IMR-90 (cell line): ENCODE measurements around the gene MYO9B. TPM values are rescaled to one million over a fixed set of nuclear protein-coding genes. Genes with fewer than 3 reads are reported as not detected.
"Not testable (repeated sequence)": the region's sequence is repeated elsewhere in the genome, so short reads cannot be mapped to it uniquely, and the experiment has no call there.

Experiments
- ATAC-seq: fragments of 200-7000 bp; cut with Tn5 transposase; 2 replicates; pipeline ENCODE4 v1.9.1; 2020; ENCODE audit warnings: low read depth, mild to moderate bottlenecking, moderate library complexity
- BruUV-seq: library from RNA; stranded (reverse); fragments of 400-500 nt; replicated peaks from 2 replicates; lab custom pipeline; 2021; lab: Mats Ljungman, UMichigan
- CTCF ChIA-PET: fragments of 300-600 bp; formaldehyde crosslinking; extraction: SDS; loops from one replicate; lab custom pipeline; 2021; ENCODE audit warnings: antibody characterized with exemption; lab: Yijun Ruan, JAX
- POLR2A ChIA-PET: fragments of 300-600 bp; sonication (Branson Sonifier 250); formaldehyde crosslinking; loops from one replicate; lab custom pipeline; 2022; ENCODE audit warnings: antibody characterized with exemption; ENCODE audit not compliant: unreplicated experiment; lab: Charles Lee
- DNase-seq: peaks from one replicate; pipeline ENCODE4 v3.0.0; 2013
- H2AFZ ChIP-seq: replicated peaks from 2 replicates; pipeline ENCODE3; 2013; ENCODE audit warnings: low read length, mild to moderate bottlenecking; ENCODE audit not compliant: poor library complexity
- H2AK5ac ChIP-seq: 2 replicates; pipeline ENCODE4 v1.6.1; 2013; ENCODE audit warnings: low read depth, low read length, inconsistent platforms
- H2AK9ac ChIP-seq: replicated peaks from 2 replicates; pipeline ENCODE3; 2013; ENCODE audit warnings: mild to moderate bottlenecking, low read depth, low read length, moderate library complexity; ENCODE audit not compliant: poor library complexity
- H2BK120ac ChIP-seq: 2 replicates; pipeline ENCODE4 v1.6.1; 2013; ENCODE audit warnings: low read depth, low read length, inconsistent platforms
- H2BK15ac ChIP-seq: 3 replicates; pipeline ENCODE4 v1.6.1; 2013; ENCODE audit warnings: low read depth, low read length, inconsistent platforms
- H2BK20ac ChIP-seq: 2 replicates; pipeline ENCODE4 v1.6.1; 2013; ENCODE audit warnings: low read depth, mild to moderate bottlenecking, inconsistent platforms, low read length, moderate library complexity
- H2BK5ac ChIP-seq: 2 replicates; pipeline ENCODE4 v1.6.1; 2013; ENCODE audit warnings: mild to moderate bottlenecking, low read depth, low read length, inconsistent platforms; ENCODE audit not compliant: poor library complexity, severe bottlenecking
- H3K14ac ChIP-seq: replicated peaks from 2 replicates; pipeline ENCODE4 v1.6.1; 2013; ENCODE audit warnings: low read depth, low read length, inconsistent platforms
- H3K18ac ChIP-seq: 2 replicates; pipeline ENCODE4 v1.6.1; 2013; ENCODE audit warnings: low read depth, low read length, control low read depth
- H3K23ac ChIP-seq: 2 replicates; pipeline ENCODE4 v1.6.1; 2013; ENCODE audit warnings: low read depth, low read length, inconsistent platforms
- H3K27ac ChIP-seq: 2 replicates; pipeline ENCODE4 v1.5.1; 2013; ENCODE audit warnings: mild to moderate bottlenecking, control low read depth, low read length; ENCODE audit not compliant: insufficient read depth
- H3K27me3 ChIP-seq: 2 replicates; pipeline ENCODE4 v1.6.1; 2013; ENCODE audit warnings: low read length; ENCODE audit not compliant: control insufficient read depth, insufficient read depth
- H3K36me3 ChIP-seq: 2 replicates; pipeline ENCODE4 v1.6.1; 2013; ENCODE audit warnings: low read length, mixed read lengths; ENCODE audit not compliant: control insufficient read depth, insufficient read depth
- H3K4ac ChIP-seq: 2 replicates; pipeline ENCODE4 v1.6.1; 2013; ENCODE audit warnings: low read depth, low read length, inconsistent platforms
- H3K4me1 ChIP-seq: 2 replicates; pipeline ENCODE4 v1.6.1; 2013; ENCODE audit warnings: low read length, mixed read lengths; ENCODE audit not compliant: control insufficient read depth, insufficient read depth
- H3K4me2 ChIP-seq: 2 replicates; pipeline ENCODE4 v1.6.1; 2013; ENCODE audit warnings: low read depth, mild to moderate bottlenecking, control low read depth, low read length, moderate library complexity
- H3K4me3 ChIP-seq: 2 replicates; pipeline ENCODE4 v1.5.1; 2013; ENCODE audit warnings: low read depth, mild to moderate bottlenecking, control low read depth, low read length, moderate library complexity; ENCODE audit not compliant: insufficient read depth
- H3K56ac ChIP-seq: 2 replicates; pipeline ENCODE4 v1.6.1; 2013; ENCODE audit warnings: low read length, inconsistent platforms; ENCODE audit not compliant: insufficient read depth; ENCODE audit errors: extremely low read depth
- H3K79me1 ChIP-seq, 2 experiments: 2 replicates each; pipeline ENCODE4 v1.6.1; 2013; ENCODE audit warnings: low read length in 2 of 2, inconsistent platforms in 1 of 2, low read depth in 1 of 2
- H3K9ac ChIP-seq: 2 replicates; pipeline ENCODE4 v1.6.1; 2013; ENCODE audit warnings: low read depth, low read length, control low read depth
- H3K9me1 ChIP-seq: 2 replicates; pipeline ENCODE4 v1.6.1; 2013; ENCODE audit warnings: low read length, inconsistent platforms; ENCODE audit not compliant: insufficient read depth
- H3K9me3 ChIP-seq: 2 replicates; pipeline ENCODE4 v1.6.1; 2013; ENCODE audit warnings: low read length; ENCODE audit not compliant: control insufficient read depth, insufficient read depth
- H4K20me1 ChIP-seq: 2 replicates; pipeline ENCODE4 v1.6.1; 2013; ENCODE audit warnings: low read length, inconsistent platforms; ENCODE audit not compliant: insufficient read depth
- H4K5ac ChIP-seq: 2 replicates; pipeline ENCODE4 v1.6.1; 2013; ENCODE audit warnings: mild to moderate bottlenecking, low read depth, low read length, control low read depth
- H4K8ac ChIP-seq, 2 experiments: 2 replicates each; pipeline ENCODE4 v1.6.1; 2013; ENCODE audit warnings: low read depth in 2 of 2, low read length in 2 of 2, control low read depth in 1 of 2, inconsistent platforms in 1 of 2
- H4K91ac ChIP-seq: 2 replicates; pipeline ENCODE4 v1.6.1; 2013; ENCODE audit warnings: low read depth, low read length, inconsistent platforms; ENCODE audit not compliant: insufficient read depth
- WGBS, 2 experiments: methylation state at CpG; one replicate each; pipeline versions ENCODE4 v1.1.5 to v1.1.7; 2013; ENCODE audit warnings: missing lambda C conversion rate in 2 of 2; ENCODE audit not compliant: insufficient read length in 1 of 2; ENCODE audit errors: extremely low coverage in 2 of 2; 5-methylcytosine and 5-hydroxymethylcytosine counted together
- dilution Hi-C: fragments of 300-500 bp; cut with HindIII; formaldehyde crosslinking; loops from one replicate; pipeline ENCODE4 v1.14.3; 2018; ENCODE audit warnings: low sequenced_read_pairs; ENCODE audit not compliant: unreplicated experiment
- in situ Hi-C: fragments of 300-500 bp; cut with MboI; formaldehyde crosslinking; loops from 3 replicates; pipeline ENCODE4 v1.14.3; 2019; ENCODE audit warnings: low sequenced_read_pairs, inconsistent platforms, mixed read lengths
- intact Hi-C: fragments of 100-400 bp; cut with micrococcal nuclease; formaldehyde crosslinking; loops from 2 replicates; pipeline ENCODE4 v1.10.0; 2022
- polyA plus RNA-seq, 3 experiments: library from polyadenylated mRNA; depleted of rRNA; stranded (reverse); fragments of >200 nt; gene quantifications; 2 replicates each; pipeline ENCODE4 v1.2.3, GENCODE V29; 2012; ENCODE audit warnings: low replicate concordance in 1 of 3
- total RNA-seq: library from RNA; depleted of rRNA; stranded (reverse); fragments of >200 nt; gene quantifications from 2 replicates; pipeline ENCODE4 v1.2.3, GENCODE V29; 2012

The MYO9B gene
- total and polyA plus RNA-seq, 2 of the 4 experiments (the other 2 are of a cell fraction) = 61.8 to 77.8 TPM

- H2BK15ac ChIP-seq, H3K14ac ChIP-seq, H3K56ac ChIP-seq, in situ Hi-C loops, H3K4ac ChIP-seq, H3K4me1 ChIP-seq, BruUV-seq, H4K20me1 ChIP-seq, H4K8ac ChIP-seq, H3K23ac ChIP-seq, H4K5ac ChIP-seq, POLR2A ChIA-PET, H3K9ac ChIP-seq, H4K91ac ChIP-seq, ATAC-seq, dilution Hi-C loops, H2BK120ac ChIP-seq, H2AFZ ChIP-seq, DNase-seq, CTCF ChIA-PET, H2BK20ac ChIP-seq, intact Hi-C loops, H3K27ac ChIP-seq, H2BK5ac ChIP-seq, H3K4me2 ChIP-seq, H3K4me3 ChIP-seq, H2AK5ac ChIP-seq, H3K27me3 ChIP-seq, H3K9me3 ChIP-seq, H3K9me1 ChIP-seq, H2AK9ac ChIP-seq, H3K18ac ChIP-seq: not testable (repeated sequence)
- Histone ChIP-seq H3K79me1 (peaks cover 3 to 18% of the 10 kb centered on the region in 2 experiments; a peak in 3 of 4 replicates), H3K36me3 (peaks cover 77% of the 10 kb centered on the region)
- no CpG with 5 or more reads among the region's 6 CpGs for WGBS, 2 experiments
These were observed 116.2 kb downstream of the MYO9B start for GRCh38 chr19:17191736-17192135.
